ENCODE results near the gene DAPK1. TPM values are rescaled to one million over a fixed set of nuclear protein-coding genes. Genes with fewer than 3 reads are reported as not detected.

Gene DAPK1
- total and polyA plus RNA-seq, 5 donors from 2014 or later, result 0.14 to 3.5 (median 0.42) TPM; not detected in 2

DNA sequence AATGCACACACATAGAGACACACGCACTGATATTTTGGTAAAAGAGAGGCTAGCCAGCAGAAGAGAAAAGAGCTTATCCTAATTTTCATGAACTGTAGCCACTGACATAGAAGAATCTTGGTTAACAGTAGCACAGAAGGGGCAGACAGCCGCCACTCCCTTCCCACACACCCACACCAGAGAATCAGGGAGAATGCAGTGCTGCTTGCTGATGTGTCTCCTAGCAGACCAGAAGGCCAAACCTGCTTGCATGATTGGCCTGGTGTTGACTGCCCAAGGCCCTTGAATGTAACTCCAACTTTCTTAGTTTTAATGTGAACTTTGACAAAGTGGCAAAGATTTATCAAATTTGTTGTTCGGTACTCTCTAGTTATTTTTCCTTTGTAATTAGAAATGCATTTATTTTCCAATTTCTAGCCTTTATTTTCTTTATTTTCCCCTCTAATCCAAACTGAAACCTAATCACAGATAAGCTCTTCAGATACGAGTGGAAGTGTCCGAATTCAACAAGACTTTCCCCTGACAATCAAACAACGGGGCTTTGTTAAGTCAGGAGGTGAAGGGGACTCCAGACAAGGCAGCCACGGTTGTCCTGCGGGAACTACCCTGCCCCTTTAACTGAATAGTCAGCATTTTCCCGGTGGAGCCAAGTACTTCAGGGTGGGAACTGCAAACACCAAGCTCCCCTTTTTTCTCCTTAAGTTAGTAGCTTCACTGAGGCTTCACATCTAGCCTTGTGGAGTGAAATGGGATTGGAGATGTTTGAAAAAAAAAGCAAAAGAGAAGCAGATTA lies 146.3 kb downstream of the DAPK1 start:
- Mint-ChIP-seq H3K4me1 (no peaks in the 10 kb centered on the region), H3K9me3 (peaks cover 0 to 1% (median 0%) of the 10 kb centered on the region in 7 donors), H3K4me3 (no peak overlapping the region), H3K27ac (no peak overlapping the region), H3K36me3 (no peaks in the 10 kb centered on the region), H3K27me3 (no peaks in the 10 kb centered on the region)
- H3K4me1 ChIP-seq (ENCODE audit: control insufficient read depth, insufficient read depth, low read length, poor library complexity, severe bottlenecking), result no peaks in the 10 kb centered on the region
- no peaks in the 10 kb centered on the region for H3K9me3 ChIP-seq (ENCODE audit: control insufficient read depth in 2 of 2, low read length in 2 of 2)
- H3K4me3 ChIP-seq (ENCODE audit: low read depth, low read length), result no peak overlapping the region
- ATAC-seq (ENCODE audit: low read depth in 2 of 2) (no peak), DNase-seq (no peak)
- H3K27ac ChIP-seq (ENCODE audit: insufficient read depth, low read length, poor library complexity, severe bottlenecking), result no peak overlapping the region
- no peaks in the 10 kb centered on the region for H3K27me3 ChIP-seq (ENCODE audit: control insufficient read depth, insufficient read depth, low read length)
- no peaks in the 10 kb centered on the region for H3K36me3 ChIP-seq (ENCODE audit: control insufficient read depth, insufficient read depth, low read length)

DNA sequence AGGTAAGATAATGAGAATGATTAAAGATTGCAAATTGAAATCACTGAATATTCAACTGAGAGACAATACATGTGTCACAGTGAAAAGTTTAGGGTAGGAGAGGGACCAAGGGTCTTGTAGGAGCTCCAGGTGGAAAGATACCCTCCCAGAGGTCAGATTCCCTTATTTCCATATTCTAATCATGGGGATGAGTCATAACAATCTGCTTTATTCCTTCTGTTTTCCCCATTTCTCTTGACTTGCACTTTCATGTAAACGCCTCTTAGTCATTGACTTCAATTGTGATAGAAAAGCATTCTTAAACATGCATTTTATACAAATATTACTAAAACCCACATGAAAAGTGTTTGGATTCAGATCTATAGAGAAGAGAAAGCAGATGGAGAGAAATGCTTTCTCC lies 147.0 kb downstream of the DAPK1 start:
- Mint-ChIP-seq H3K4me1 (no peaks in the 10 kb centered on the region), H3K27ac (no peak overlapping the region), H3K27me3 (no peaks in the 10 kb centered on the region), H3K4me3 (no peak overlapping the region), H3K36me3 (no peaks in the 10 kb centered on the region), H3K9me3 (no peaks in the 10 kb centered on the region)
- Histone ChIP-seq H3K27me3 (ENCODE audit: control insufficient read depth, insufficient read depth, low read length) (no peaks in the 10 kb centered on the region), H3K4me1 (ENCODE audit: control insufficient read depth, insufficient read depth, low read length, poor library complexity, severe bottlenecking) (no peaks in the 10 kb centered on the region), H3K27ac (ENCODE audit: insufficient read depth, low read length, poor library complexity, severe bottlenecking) (no peak overlapping the region), H3K9me3 (ENCODE audit: control insufficient read depth in 2 of 2, low read length in 2 of 2) (no peaks in the 10 kb centered on the region), H3K4me3 (ENCODE audit: low read depth, low read length) (no peak overlapping the region), H3K36me3 (ENCODE audit: control insufficient read depth, insufficient read depth, low read length) (no peaks in the 10 kb centered on the region)
- ATAC-seq (ENCODE audit: low read depth in 2 of 2) (no peak), DNase-seq (no peak)

DNA sequence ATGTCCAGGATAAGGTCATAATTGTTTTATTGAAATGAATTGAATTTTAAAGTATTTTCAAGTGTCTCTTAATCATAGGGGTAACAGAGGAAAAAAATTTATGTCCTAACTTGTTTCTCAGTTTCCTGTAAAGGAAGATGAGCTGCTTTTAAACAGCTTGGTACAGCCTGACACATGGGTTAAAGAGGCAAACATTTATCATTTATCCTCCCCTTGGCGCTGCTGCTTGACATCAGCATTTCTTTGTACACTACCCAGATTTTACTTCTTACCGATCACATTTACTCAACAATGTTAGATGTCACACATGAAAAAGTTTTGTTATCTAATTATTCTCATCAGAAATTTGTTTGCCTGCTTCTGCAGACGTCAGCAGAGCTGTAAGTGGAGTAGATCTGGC lies 148.9 kb downstream of the DAPK1 start:
- Histone ChIP-seq H3K27me3 (ENCODE audit: control insufficient read depth, insufficient read depth, low read length) (no peaks in the 10 kb centered on the region), H3K4me3 (ENCODE audit: low read depth, low read length) (no peak overlapping the region), H3K36me3 (ENCODE audit: control insufficient read depth, insufficient read depth, low read length) (no peaks in the 10 kb centered on the region), H3K27ac (ENCODE audit: insufficient read depth, low read length, poor library complexity, severe bottlenecking) (no peak overlapping the region), H3K4me1 (ENCODE audit: control insufficient read depth, insufficient read depth, low read length, poor library complexity, severe bottlenecking) (no peaks in the 10 kb centered on the region), H3K9me3 (ENCODE audit: control insufficient read depth in 2 of 2, low read length in 2 of 2) (no peaks in the 10 kb centered on the region)
- no peaks in the 10 kb centered on the region for H3K36me3 Mint-ChIP-seq
- H3K27ac Mint-ChIP-seq, result no peak overlapping the region
- H3K4me1 Mint-ChIP-seq, result no peaks in the 10 kb centered on the region
- no peaks in the 10 kb centered on the region for H3K27me3 Mint-ChIP-seq
- DNase-seq, result no peak
- no peak for ATAC-seq (ENCODE audit: low read depth in 2 of 2)
- no peaks in the 10 kb centered on the region for H3K9me3 Mint-ChIP-seq
- H3K4me3 Mint-ChIP-seq, result no peak overlapping the region

DNA sequence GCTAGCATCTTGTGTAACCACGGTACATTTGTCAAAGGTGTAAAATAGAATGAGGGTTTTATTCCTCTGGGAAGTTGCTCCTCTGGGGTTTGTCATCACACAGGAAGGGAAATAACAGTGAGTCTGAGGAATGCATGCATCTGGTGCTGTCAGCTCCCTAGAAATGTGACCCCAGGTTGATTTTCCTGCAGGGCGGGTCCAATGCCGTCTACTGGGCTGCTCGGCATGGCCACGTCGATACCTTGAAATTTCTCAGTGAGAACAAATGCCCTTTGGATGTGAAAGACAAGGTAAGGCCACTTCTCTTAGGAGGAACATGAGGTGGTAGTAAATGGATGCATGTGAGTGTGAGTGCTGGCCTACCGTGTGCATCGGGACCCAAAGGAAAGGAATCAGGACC lies 149.4 kb downstream of the DAPK1 start:
- Mint-ChIP-seq H3K36me3 (no peaks in the 10 kb centered on the region), H3K4me3 (no peak overlapping the region), H3K9me3 (no peaks in the 10 kb centered on the region), H3K4me1 (no peaks in the 10 kb centered on the region), H3K27me3 (no peaks in the 10 kb centered on the region), H3K27ac (no peak overlapping the region)
- Histone ChIP-seq H3K36me3 (ENCODE audit: control insufficient read depth, insufficient read depth, low read length) (no peaks in the 10 kb centered on the region), H3K9me3 (ENCODE audit: control insufficient read depth in 2 of 2, low read length in 2 of 2) (no peaks in the 10 kb centered on the region), H3K27me3 (ENCODE audit: control insufficient read depth, insufficient read depth, low read length) (no peaks in the 10 kb centered on the region), H3K27ac (ENCODE audit: insufficient read depth, low read length, poor library complexity, severe bottlenecking) (no peak overlapping the region), H3K4me1 (ENCODE audit: control insufficient read depth, insufficient read depth, low read length, poor library complexity, severe bottlenecking) (no peaks in the 10 kb centered on the region), H3K4me3 (ENCODE audit: low read depth, low read length) (no peak overlapping the region)
- DNase-seq (no peak), ATAC-seq (ENCODE audit: low read depth in 2 of 2) (no peak)

DNA sequence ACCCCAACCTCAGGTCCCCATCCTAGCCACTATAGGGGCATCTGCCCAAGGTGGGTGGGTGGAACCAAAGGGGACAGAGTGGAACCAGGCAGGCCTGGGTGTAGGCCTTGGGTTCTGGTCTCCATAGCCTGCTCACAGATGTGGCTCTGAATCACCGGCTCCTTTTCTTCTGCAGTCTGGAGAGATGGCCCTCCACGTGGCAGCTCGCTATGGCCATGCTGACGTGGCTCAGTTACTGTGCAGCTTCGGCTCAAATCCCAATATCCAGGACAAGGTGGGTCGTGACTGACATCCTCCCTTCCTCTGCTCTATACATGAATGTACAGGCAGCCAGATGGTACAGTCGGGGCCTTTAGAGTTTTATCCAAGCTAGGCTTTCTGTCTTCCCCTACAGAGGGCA lies 150.9 kb downstream of the DAPK1 start:
- Histone ChIP-seq H3K4me3 (ENCODE audit: low read depth, low read length) (no peak overlapping the region), H3K4me1 (ENCODE audit: control insufficient read depth, insufficient read depth, low read length, poor library complexity, severe bottlenecking) (no peaks in the 10 kb centered on the region), H3K27me3 (ENCODE audit: control insufficient read depth, insufficient read depth, low read length) (no peaks in the 10 kb centered on the region), H3K9me3 (ENCODE audit: control insufficient read depth in 2 of 2, low read length in 2 of 2) (no peaks in the 10 kb centered on the region), H3K36me3 (ENCODE audit: control insufficient read depth, insufficient read depth, low read length) (no peaks in the 10 kb centered on the region), H3K27ac (ENCODE audit: insufficient read depth, low read length, poor library complexity, severe bottlenecking) (no peak overlapping the region)
- no peak overlapping the region for H3K27ac Mint-ChIP-seq
- H3K36me3 Mint-ChIP-seq, result no peaks in the 10 kb centered on the region
- no peak overlapping the region for H3K4me3 Mint-ChIP-seq
- no peaks in the 10 kb centered on the region for H3K4me1 Mint-ChIP-seq
- no peaks in the 10 kb centered on the region for H3K27me3 Mint-ChIP-seq
- ATAC-seq (ENCODE audit: low read depth in 2 of 2) (no peak), DNase-seq (no peak)
- H3K9me3 Mint-ChIP-seq, result no peaks in the 10 kb centered on the region

DNA sequence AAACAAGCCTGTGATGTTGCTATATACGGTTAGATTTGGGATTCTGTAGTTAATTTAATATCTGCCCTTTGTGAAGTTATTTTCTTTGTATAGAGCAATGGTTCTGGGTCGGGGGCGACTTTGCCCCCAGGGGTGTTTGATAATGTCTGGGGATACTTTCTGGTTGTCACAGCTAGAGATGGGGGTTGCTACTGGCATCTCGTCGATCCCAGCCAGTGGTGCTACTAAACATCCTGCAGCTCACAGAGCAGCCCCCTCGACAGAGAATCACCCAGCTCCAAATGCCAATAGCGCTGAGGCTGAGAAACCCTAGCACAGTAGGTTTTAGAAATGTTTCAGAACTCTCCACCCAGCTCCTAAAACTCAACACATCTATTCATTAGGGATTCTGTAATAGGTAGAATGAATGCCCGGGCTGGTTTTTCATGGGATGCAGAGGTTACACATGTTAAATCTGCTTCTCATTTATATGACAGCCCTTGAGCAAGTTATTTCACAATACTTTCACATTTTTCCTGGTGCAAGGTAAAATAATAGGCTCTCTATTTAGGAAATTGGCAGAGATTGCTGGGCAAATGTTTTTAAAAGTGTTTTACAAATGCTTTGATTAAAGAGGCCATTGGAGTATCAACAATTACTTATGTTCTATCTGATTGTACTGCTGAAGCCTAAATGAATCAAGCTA lies 153.1 kb downstream of the DAPK1 start:
- Histone ChIP-seq H3K4me3 (ENCODE audit: low read depth, low read length) (no peak overlapping the region), H3K36me3 (ENCODE audit: control insufficient read depth, insufficient read depth, low read length) (no peaks in the 10 kb centered on the region), H3K4me1 (ENCODE audit: control insufficient read depth, insufficient read depth, low read length, poor library complexity, severe bottlenecking) (no peaks in the 10 kb centered on the region), H3K9me3 (ENCODE audit: control insufficient read depth in 2 of 2, low read length in 2 of 2) (no peaks in the 10 kb centered on the region), H3K27ac (ENCODE audit: insufficient read depth, low read length, poor library complexity, severe bottlenecking) (no peak overlapping the region), H3K27me3 (ENCODE audit: control insufficient read depth, insufficient read depth, low read length) (no peaks in the 10 kb centered on the region)
- no peaks in the 10 kb centered on the region for H3K27me3 Mint-ChIP-seq
- H3K9me3 Mint-ChIP-seq, result no peaks in the 10 kb centered on the region
- DNase-seq, result no peak
- no peak overlapping the region for H3K27ac Mint-ChIP-seq
- no peaks in the 10 kb centered on the region for H3K36me3 Mint-ChIP-seq
- no peak for ATAC-seq (ENCODE audit: low read depth in 2 of 2)
- H3K4me3 Mint-ChIP-seq, result no peak overlapping the region
- no peaks in the 10 kb centered on the region for H3K4me1 Mint-ChIP-seq

DNA sequence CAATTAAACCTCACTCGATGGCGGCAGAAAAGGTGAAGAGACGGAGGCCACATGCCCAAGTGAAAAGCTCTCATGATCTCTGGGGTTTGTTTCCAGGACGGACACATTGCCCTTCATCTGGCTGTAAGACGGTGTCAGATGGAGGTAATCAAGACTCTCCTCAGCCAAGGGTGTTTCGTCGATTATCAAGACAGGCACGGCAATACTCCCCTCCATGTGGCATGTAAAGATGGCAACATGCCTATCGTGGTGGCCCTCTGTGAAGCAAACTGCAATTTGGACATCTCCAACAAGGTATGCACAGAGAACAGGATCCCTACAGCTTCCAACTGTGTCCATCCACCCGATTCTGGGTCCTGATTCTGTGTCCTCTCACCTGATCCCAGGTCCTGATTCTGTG lies 153.8 kb downstream of the DAPK1 start:
- no peaks in the 10 kb centered on the region for H3K36me3 ChIP-seq (ENCODE audit: control insufficient read depth, insufficient read depth, low read length)
- no peaks in the 10 kb centered on the region for H3K27me3 ChIP-seq (ENCODE audit: control insufficient read depth, insufficient read depth, low read length)
- no peak for ATAC-seq (ENCODE audit: low read depth in 2 of 2)
- Mint-ChIP-seq H3K4me3 (no peak overlapping the region), H3K9me3 (no peaks in the 10 kb centered on the region), H3K4me1 (no peaks in the 10 kb centered on the region), H3K27ac (peak overlapping the region in 1 of 3 donors; percentile 5), H3K27me3 (no peaks in the 10 kb centered on the region), H3K36me3 (no peaks in the 10 kb centered on the region)
- no peak overlapping the region for H3K27ac ChIP-seq (ENCODE audit: insufficient read depth, low read length, poor library complexity, severe bottlenecking)
- no peaks in the 10 kb centered on the region for H3K9me3 ChIP-seq (ENCODE audit: control insufficient read depth in 2 of 2, low read length in 2 of 2)
- no peak overlapping the region for H3K4me3 ChIP-seq (ENCODE audit: low read depth, low read length)
- no peaks in the 10 kb centered on the region for H3K4me1 ChIP-seq (ENCODE audit: control insufficient read depth, insufficient read depth, low read length, poor library complexity, severe bottlenecking)
- DNase-seq, result no peak

DNA sequence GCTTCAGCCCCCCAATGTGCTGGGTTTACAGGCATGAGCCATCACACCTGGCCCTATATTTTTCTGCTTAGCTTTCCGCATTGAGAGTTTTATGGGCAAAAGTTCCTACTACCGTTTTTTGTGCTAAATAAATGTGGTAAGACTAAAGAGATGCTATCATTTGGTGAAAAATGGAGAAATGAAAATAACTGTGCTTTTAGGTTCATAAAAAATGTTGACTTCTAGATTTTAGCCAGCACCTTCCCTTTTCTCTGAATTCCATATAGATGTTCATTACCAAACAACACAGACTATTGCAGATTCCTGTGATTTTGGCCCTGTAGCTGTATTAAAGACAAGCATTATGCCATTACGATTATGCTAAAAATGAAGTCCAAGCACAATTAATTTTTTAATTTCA lies 156.3 kb downstream of the DAPK1 start:
- Mint-ChIP-seq H3K4me1 (no peaks in the 10 kb centered on the region), H3K36me3 (no peaks in the 10 kb centered on the region), H3K4me3 (no peak overlapping the region), H3K27me3 (no peaks in the 10 kb centered on the region), H3K9me3 (no peaks in the 10 kb centered on the region), H3K27ac (no peak overlapping the region)
- H3K4me1 ChIP-seq (ENCODE audit: control insufficient read depth, insufficient read depth, low read length, poor library complexity, severe bottlenecking), result no peaks in the 10 kb centered on the region
- no peak overlapping the region for H3K27ac ChIP-seq (ENCODE audit: insufficient read depth, low read length, poor library complexity, severe bottlenecking)
- H3K4me3 ChIP-seq (ENCODE audit: low read depth, low read length), result no peak overlapping the region
- no peaks in the 10 kb centered on the region for H3K27me3 ChIP-seq (ENCODE audit: control insufficient read depth, insufficient read depth, low read length)
- no peak for ATAC-seq (ENCODE audit: low read depth in 2 of 2)
- H3K36me3 ChIP-seq (ENCODE audit: control insufficient read depth, insufficient read depth, low read length), result no peaks in the 10 kb centered on the region
- no peaks in the 10 kb centered on the region for H3K9me3 ChIP-seq (ENCODE audit: control insufficient read depth in 2 of 2, low read length in 2 of 2)
- DNase-seq, result no peak

Measured in CD4-positive, CD25-positive, alpha-beta regulatory T cell (primary cell).